Occipital lobe (tissue), 2 donors: Measurements from ENCODE around the gene TPST2. TPM values are rescaled to one million over a fixed set of nuclear protein-coding genes. Genes with fewer than 3 reads are reported as not detected.

ENCODE experiments used
- DNase-seq: peaks from one replicate; lab custom pipeline; 2025; lab: John Stamatoyannopoulos, UW
- total RNA-seq: library from RNA; depleted of rRNA; stranded (reverse); fragments of >200 nt; gene quantifications from one replicate; pipeline ENCODE4 v1.2.3, GENCODE V29; 2014

TPST2 gene
- total RNA-seq, 1 donor from 2014 or later, result 11.4 TPM

- DNase-seq, result no peak
Observed at GRCh38 chr22:26555478-26555877, 34.5 kb downstream of the TPST2 start.

GRCh38 chr22:26554956-26555355 is 35.0 kb downstream of the TPST2 start:
- DNase-seq, result no peak

- DNase-seq, result no peak
Observed at GRCh38 chr22:26553056-26553752, 36.7 kb downstream of the TPST2 start.

- no peak for DNase-seq
Observed at GRCh38 chr22:26552466-26552865, 37.5 kb downstream of the TPST2 start.

GRCh38 chr22:26551568-26551967 is 38.4 kb downstream of the TPST2 start:
- DNase-seq, result no peak

GRCh38 chr22:26550498-26551033 is 39.4 kb downstream of the TPST2 start:
- no peak for DNase-seq

GRCh38 chr22:26549902-26550497 is 39.9 kb downstream of the TPST2 start:
- no peak for DNase-seq

GRCh38 chr22:26548984-26549383 is 40.9 kb downstream of the TPST2 start:
- no peak for DNase-seq

- DNase-seq, result no peak
Observed at GRCh38 chr22:26548303-26548702, 41.6 kb downstream of the TPST2 start.

- no peak for DNase-seq
Observed at GRCh38 chr22:26547837-26548236, 42.1 kb downstream of the TPST2 start.

GRCh38 chr22:26547426-26547825 is 42.5 kb downstream of the TPST2 start:
- no peak for DNase-seq

GRCh38 chr22:26546282-26546681 is 43.6 kb downstream of the TPST2 start:
- no peak for DNase-seq

GRCh38 chr22:26545827-26546226 is 44.1 kb downstream of the TPST2 start:
- no peak for DNase-seq

- no peak for DNase-seq
Observed at GRCh38 chr22:26545385-26545784, 44.5 kb downstream of the TPST2 start.

- no peak for DNase-seq
Observed at GRCh38 chr22:26544489-26544888, 45.4 kb downstream of the TPST2 start.

GRCh38 chr22:26542831-26543230 is 47.1 kb downstream of the TPST2 start:
- no peak for DNase-seq

GRCh38 chr22:26541167-26541819 is 48.6 kb downstream of the TPST2 start:
- DNase-seq, result no peak

- DNase-seq, result no peak
Observed at GRCh38 chr22:26540119-26540518, 49.8 kb downstream of the TPST2 start.

- DNase-seq, result no peak
Observed at GRCh38 chr22:26536762-26537134, 53.2 kb downstream of the TPST2 start.

GRCh38 chr22:26536056-26536761 is 53.7 kb downstream of the TPST2 start:
- DNase-seq, result no peak

- no peak for DNase-seq
Observed at GRCh38 chr22:26535603-26535908, 54.4 kb downstream of the TPST2 start.
